H1 (cell line): ENCODE measurements around the gene SLC32A1. TPM values are rescaled to one million over a fixed set of nuclear protein-coding genes. Genes with fewer than 3 reads are reported as not detected.

Source experiments
- CTCF ChIA-PET: fragments of 300-600 bp; sonication (Branson Sonifier 250); formaldehyde crosslinking; loops from one replicate; lab custom pipeline; 2021; ENCODE audit not compliant: partially characterized antibody; lab: Charles Lee
- POLR2A ChIA-PET: fragments of 300-600 bp; sonication (Branson Sonifier 250); formaldehyde crosslinking; loops from one replicate; lab custom pipeline; 2021; ENCODE audit warnings: inconsistent platforms; ENCODE audit not compliant: partially characterized antibody; lab: Charles Lee
- DNase-seq, 2 experiments: peaks; one replicate each; pipeline versions ENCODE4 v3.0.0 to v3.0.0-alpha.2; 2010 to 2022; ENCODE audit warnings: low spot score in 2 of 2, low read depth in 1 of 2, mixed read lengths in 1 of 2
- FAIRE-seq: peaks from 2 replicates; lab custom pipeline; 2011; peaks lifted over from hg19 to GRCh38; lab: Jason Lieb, UNC
- H2AFZ ChIP-seq: 2 replicates; pipeline ENCODE4 v1.8.1; 2012; ENCODE audit warnings: low read length, inconsistent platforms
- H2AK5ac ChIP-seq: 2 replicates; pipeline ENCODE4 v1.6.1; 2013; ENCODE audit warnings: low read depth, low read length
- H2BK120ac ChIP-seq: replicated peaks from 2 replicates; pipeline ENCODE3; 2013; ENCODE audit warnings: low read depth, low read length, inconsistent platforms
- H2BK12ac ChIP-seq: 2 replicates; pipeline ENCODE4 v1.6.1; 2013; ENCODE audit warnings: low read depth, low read length
- H2BK15ac ChIP-seq: 2 replicates; pipeline ENCODE4 v1.6.1; 2013; ENCODE audit warnings: low read length
- H2BK20ac ChIP-seq: 2 replicates; pipeline ENCODE4 v1.6.1; 2013; ENCODE audit warnings: low read length
- H2BK5ac ChIP-seq: 2 replicates; pipeline ENCODE4 v1.6.1; 2013; ENCODE audit warnings: low read depth, low read length
- H3K14ac ChIP-seq: 2 replicates; pipeline ENCODE4 v1.6.1; 2013; ENCODE audit warnings: inconsistent platforms; ENCODE audit not compliant: insufficient read length
- H3K18ac ChIP-seq: 2 replicates; pipeline ENCODE4 v1.6.1; 2013; ENCODE audit warnings: low read length; ENCODE audit errors: extremely low read depth
- H3K23ac ChIP-seq: 2 replicates; pipeline ENCODE4 v1.6.1; 2013; ENCODE audit warnings: inconsistent platforms; ENCODE audit not compliant: insufficient read length
- H3K23me2 ChIP-seq: 2 replicates; pipeline ENCODE4 v1.6.1; 2013; ENCODE audit warnings: low read depth, low read length
- H3K27ac ChIP-seq: 2 replicates; pipeline ENCODE4 v1.6.1; 2011; ENCODE audit warnings: low read depth, low read length, inconsistent platforms
- H3K27me3 ChIP-seq, 4 experiments: replicated peaks in 1 of 4; 1 replicate in 1 of 4; 2 replicates in 3 of 4; pipeline versions ENCODE4 v1.6.1 to v1.8.1; 2011 to 2013; ENCODE audit warnings: low read length in 3 of 4, mild to moderate bottlenecking in 3 of 4, inconsistent platforms in 2 of 4, mixed read lengths in 2 of 4, moderate library complexity in 1 of 4; ENCODE audit not compliant: control insufficient read depth in 3 of 4, insufficient read depth in 3 of 4; ENCODE audit errors: extremely low read depth in 1 of 4
- H3K36me3 ChIP-seq, 4 experiments: 2 replicates each; pipeline versions ENCODE4 v1.6.1 to v1.8.1; 2011 to 2013; ENCODE audit warnings: mild to moderate bottlenecking in 4 of 4, low read length in 3 of 4, moderate library complexity in 2 of 4, control low read depth in 1 of 4, inconsistent platforms in 1 of 4; ENCODE audit not compliant: insufficient read depth in 4 of 4, control insufficient read depth in 2 of 4
- H3K4ac ChIP-seq: replicated peaks from 2 replicates; pipeline ENCODE3; 2013; ENCODE audit warnings: low read length, low read depth, mixed read lengths, inconsistent platforms; ENCODE audit not compliant: insufficient read length
- H3K4me1 ChIP-seq, 4 experiments: replicated peaks in 1 of 4; 1 replicate in 1 of 4; 2 replicates in 3 of 4; pipeline versions ENCODE4 v1.6.1 to v1.8.1; 2011 to 2013; ENCODE audit warnings: low read length in 3 of 4, inconsistent platforms in 2 of 4, mixed read lengths in 1 of 4; ENCODE audit not compliant: insufficient read depth in 4 of 4, control insufficient read depth in 3 of 4
- H3K4me2 ChIP-seq, 2 experiments: 2 replicates each; pipeline versions ENCODE4 v1.6.1 to v1.8.1; 2011 to 2013; ENCODE audit warnings: low read depth in 2 of 2, low read length in 2 of 2, control low read depth in 1 of 2, inconsistent platforms in 1 of 2, mild to moderate bottlenecking in 1 of 2; ENCODE audit not compliant: insufficient read depth in 1 of 2
- H3K4me3 ChIP-seq, 4 experiments: fragments of 200-600, 300-600 bp in 1 of 4; sonication (generic), shearing (Covaris generic), sonication (Bioruptor Twin) in 1 of 4; 2 replicates each; pipeline versions ENCODE4 v1.5.1 to v1.8.1; 2011 to 2016; ENCODE audit warnings: low read length in 4 of 4, low read depth in 3 of 4, control low read depth in 2 of 4, inconsistent platforms in 2 of 4, mild to moderate bottlenecking in 2 of 4, mixed read lengths in 1 of 4, moderate library complexity in 1 of 4; ENCODE audit not compliant: insufficient read depth in 2 of 4; ENCODE audit errors: extremely low read depth in 1 of 4
- H3K56ac ChIP-seq: replicated peaks from 2 replicates; pipeline ENCODE3; 2013; ENCODE audit warnings: low read depth, mild to moderate bottlenecking, mixed read lengths, low read length, inconsistent platforms; ENCODE audit not compliant: insufficient read length
- H3K79me1 ChIP-seq: 2 replicates; pipeline ENCODE4 v1.6.1; 2013; ENCODE audit warnings: low read depth, low read length, control low read depth
- H3K79me2 ChIP-seq, 2 experiments: 2 replicates each; pipeline versions ENCODE4 v1.6.1 to v1.8.1; 2012 to 2013; ENCODE audit warnings: low read length in 2 of 2, mild to moderate bottlenecking in 2 of 2, inconsistent platforms in 1 of 2; ENCODE audit not compliant: insufficient read depth in 2 of 2, control insufficient read depth in 1 of 2
- H3K9ac ChIP-seq, 4 experiments: replicated peaks in 1 of 4; 1 replicate in 1 of 4; 2 replicates in 3 of 4; pipeline versions ENCODE4 v1.6.1 to v1.8.1; 2011 to 2013; ENCODE audit warnings: low read depth in 3 of 4, low read length in 3 of 4, control low read depth in 2 of 4, mild to moderate bottlenecking in 2 of 4, moderate library complexity in 2 of 4, inconsistent platforms in 1 of 4; ENCODE audit errors: extremely low read depth in 1 of 4
- H3K9me3 ChIP-seq, 2 experiments: 2 replicates each; pipeline versions ENCODE4 v1.6.1 to v1.8.1; 2012 to 2013; ENCODE audit warnings: mild to moderate bottlenecking in 2 of 2, moderate library complexity in 2 of 2, control low read depth in 1 of 2, inconsistent platforms in 1 of 2, low read depth in 1 of 2, low read length in 1 of 2, mixed read lengths in 1 of 2; ENCODE audit not compliant: insufficient read depth in 2 of 2
- H4K20me1 ChIP-seq, 2 experiments: replicated peaks in 1 of 2; 2 replicates each; pipeline versions ENCODE3 to v1.8.1; 2011 to 2013; ENCODE audit warnings: inconsistent platforms in 2 of 2, low read length in 2 of 2, mild to moderate bottlenecking in 1 of 2; ENCODE audit not compliant: insufficient read depth in 2 of 2, control insufficient read depth in 1 of 2
- H4K5ac ChIP-seq: 2 replicates; pipeline ENCODE4 v1.6.1; 2013; ENCODE audit warnings: low read length, low read depth, mixed read lengths, inconsistent platforms; ENCODE audit not compliant: insufficient read length
- H4K8ac ChIP-seq: 2 replicates; pipeline ENCODE4 v1.8.0; 2013; ENCODE audit warnings: mild to moderate bottlenecking, moderate library complexity, low read length, inconsistent platforms; ENCODE audit not compliant: insufficient read depth; ENCODE audit errors: extremely low read depth
- H4K91ac ChIP-seq: replicated peaks from 2 replicates; pipeline ENCODE3; 2013; ENCODE audit warnings: low read length, mixed read lengths, inconsistent platforms; ENCODE audit not compliant: insufficient read length
- EZH2 ChIP-seq: fragments of 200-600 bp; sonication (generic); IDR thresholded peaks from 2 replicates; pipeline ENCODE4 v1.7.1; 2012; ENCODE audit warnings: low read depth, mild to moderate bottlenecking, moderate library complexity, low read length, inconsistent platforms; ENCODE audit not compliant: severe bottlenecking
- JUN ChIP-seq: IDR thresholded peaks from 2 replicates; pipeline ENCODE4 v1.6.1; 2011; ENCODE audit warnings: low read depth, mild to moderate bottlenecking, improper control_type of control experiment, low read length
- NANOG ChIP-seq: IDR thresholded peaks from 2 replicates; pipeline ENCODE4 v1.6.1; 2011; ENCODE audit warnings: low read length, low read depth, mild to moderate bottlenecking, inconsistent platforms; ENCODE audit not compliant: insufficient read depth, poor library complexity, severe bottlenecking
- RBBP5 ChIP-seq: IDR thresholded peaks from 2 replicates; pipeline ENCODE4 v1.7.1; 2012; ENCODE audit warnings: low read depth, mild to moderate bottlenecking, inconsistent platforms, low read length, moderate library complexity, borderline replicate concordance
- WGBS, 2 experiments: shearing (Covaris generic) in 1 of 2; methylation state at CpG; one replicate each; pipeline versions ENCODE4 v1.1.6 to v1.1.7; 2013 to 2015; ENCODE audit warnings: low lambda C conversion rate in 2 of 2, mixed read lengths in 2 of 2, inconsistent platforms in 1 of 2, low coverage in 1 of 2, missing lambda C conversion rate in 1 of 2; ENCODE audit not compliant: insufficient replicate concordance in 2 of 2, insufficient coverage in 1 of 2, insufficient read length in 1 of 2; ENCODE audit errors: extremely low coverage in 1 of 2, missing lambda C conversion rate in 1 of 2; 5-methylcytosine and 5-hydroxymethylcytosine counted together
- polyA plus RNA-seq, 7 experiments: library from polyadenylated mRNA; depleted of rRNA in 3 of 7; stranded (reverse) in 5 of 7; unstranded in 2 of 7; fragments of >200 nt in 5 of 7; fragments of 200-250 nt in 2 of 7; gene quantifications; 1 replicate in 5 of 7; 2 replicates in 1 of 7; 4 replicates in 1 of 7; pipeline versions ENCODE4 v1.2.1 to v1.2.3, GENCODE V29; 2011 to 2013; ENCODE audit warnings: missing spikeins in 2 of 7, mixed read lengths in 2 of 7
- total RNA-seq: library from RNA; stranded (reverse); fragmentation: NEBNext Ultra II Directional; extraction: Animal tissue kit (Norgen Biotek cat#: 25700); gene quantifications from 2 replicates; pipeline ENCODE4 v1.2.1, GENCODE V29; 2021

The SLC32A1 gene
- total and polyA plus RNA-seq, 2 of the 8 experiments (the other 6 are each of a cell fraction or from before 2014, with no cell fraction given), result 0.09 to 0.15 TPM

DNA sequence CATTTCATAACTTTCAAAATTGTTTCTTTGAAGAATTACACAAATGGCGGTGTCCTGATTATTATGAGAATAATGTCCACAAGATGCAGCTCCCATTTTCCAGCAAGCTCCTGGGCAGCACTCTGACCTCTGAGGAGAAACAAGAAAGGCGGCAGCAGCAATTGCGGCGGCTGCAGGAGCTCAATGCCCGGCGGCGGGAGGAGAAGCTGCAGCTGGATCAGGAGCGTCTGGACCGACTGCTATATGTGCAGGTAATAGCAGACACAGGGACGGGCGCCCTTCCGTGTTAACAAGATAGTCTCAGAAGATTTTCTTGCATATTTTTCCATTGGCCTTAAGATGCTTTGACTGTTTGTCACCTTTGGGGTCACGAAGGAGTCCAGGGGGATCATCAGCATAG, 30.6 kb downstream of the SLC32A1 start:
- FAIRE-seq, result no peak
- 92% methylated on average over 13 of the region's 13 CpGs; no CpG with 5 or more reads in 1 of the 2 experiments for WGBS, 2 experiments

More for the DNA sequence above, 30.6 kb downstream of the SLC32A1 start:
- Histone ChIP-seq H2AFZ (no peak overlapping the region), H3K23ac (no peak overlapping the region), H3K79me1 (no peaks in the 10 kb centered on the region; the same call in 1 of the 2 replicates), H4K5ac (no peak overlapping the region), H4K20me1 (peaks cover 3 to 5% of the 10 kb centered on the region in 2 experiments), H3K79me2 (peaks cover 0 to 4% of the 10 kb centered on the region in 2 experiments; a peak in 2 of 4 replicates), H3K23me2 (no peaks in the 10 kb centered on the region), H3K14ac (no peak overlapping the region), H3K4ac (no peak overlapping the region), H3K18ac (no peak overlapping the region), H4K8ac (no peak overlapping the region), H2BK12ac (no peak overlapping the region), H3K56ac (no peak overlapping the region), H3K9ac (no peak overlapping the region), H3K27me3 (no peaks in the 10 kb centered on the region), H4K91ac (no peak overlapping the region), H2AK5ac (no peak overlapping the region), H2BK15ac (no peak overlapping the region), H3K4me2 (no peak overlapping the region), H2BK120ac (no peak overlapping the region), H3K27ac (no peak overlapping the region), H3K36me3 (peaks cover 9 to 41% (median 27%) of the 10 kb centered on the region in 4 experiments), H2BK20ac (no peak overlapping the region), H3K4me3 (no peak overlapping the region), H3K4me1 (peaks cover 0 to 4% (median 0%) of the 10 kb centered on the region in 4 experiments; a peak in 1 of 7 replicates), H3K9me3 (no peaks in the 10 kb centered on the region), H2BK5ac (no peak overlapping the region)
- POLR2A ChIA-PET, result no interaction called here
- no peak for DNase-seq
- CTCF ChIA-PET, result interaction anchor here (1.0 to 11.6 kb wide), 7 partner anchors 12 to 137 kb away, joined by 3 to 223 read pairs (median 9); partner anchors contain the start of gene SLC32A1
- TF ChIP-seq JUN (no peak), EZH2 (no peak), NANOG (no peak), RBBP5 (no peak)
